Activated CD4-positive, alpha-beta T cell treated with anti-CD3 and anti-CD28 coated beads, Interleukin-2, amount 50 U/mL, for 16 hours (primary cell): ENCODE measurements around the gene ABCB11.
"Not testable (repeated sequence)": the region's sequence is repeated elsewhere in the genome, so short reads cannot be mapped to it uniquely, and the experiment has no call there.

ENCODE experiments used
- DNase-seq: peaks from one replicate; pipeline ENCODE4 v3.0.0-alpha.2; 2020

ABCB11 gene

GRCh38 chr2:168926621-168927386, 104.3 kb downstream of the ABCB11 start:
- no peak for DNase-seq

- peak; percentile 49 for DNase-seq
Observed at GRCh38 chr2:168920504-168921157, 110.5 kb downstream of the ABCB11 start.

- DNase-seq = no peak
Observed at GRCh38 chr2:168916331-168916675, 114.8 kb downstream of the ABCB11 start.

- peak; percentile 32 for DNase-seq
Observed at GRCh38 chr2:168915441-168916330, 115.4 kb downstream of the ABCB11 start.

GRCh38 chr2:168913495-168913894, 117.6 kb downstream of the ABCB11 start:
- no peak for DNase-seq

GRCh38 chr2:168912901-168913369, 118.2 kb downstream of the ABCB11 start:
- DNase-seq = no peak

GRCh38 chr2:168912466-168912865, 118.7 kb downstream of the ABCB11 start:
- DNase-seq = no peak

- DNase-seq = no peak
Observed at GRCh38 chr2:168910330-168910729, 120.8 kb downstream of the ABCB11 start.

- no peak for DNase-seq
Observed at GRCh38 chr2:168907940-168908662, 123.0 kb downstream of the ABCB11 start.

GRCh38 chr2:168904358-168904757, 126.8 kb downstream of the ABCB11 start:
- no peak for DNase-seq

- DNase-seq = no peak
Observed at GRCh38 chr2:168903888-168904287, 127.2 kb downstream of the ABCB11 start.

GRCh38 chr2:168901003-168901402, 130.1 kb downstream of the ABCB11 start, which contains the start of gene G6PC2:
TSS of gene G6PC2 (plus strand) at chr2:168901291. CDS start at chr2:168901332, 41 bp downstream.
- DNase-seq = no peak

GRCh38 chr2:168897449-168897848, 133.7 kb downstream of the ABCB11 start:
- no peak for DNase-seq

- DNase-seq = no peak
Observed at GRCh38 chr2:168896783-168897182, 134.3 kb downstream of the ABCB11 start.

GRCh38 chr2:168895771-168896170, 135.4 kb downstream of the ABCB11 start:
- no peak for DNase-seq

GRCh38 chr2:168894720-168895119, 136.4 kb downstream of the ABCB11 start:
- no peak for DNase-seq

GRCh38 chr2:168894101-168894500, 137.0 kb downstream of the ABCB11 start:
- DNase-seq = no peak

- DNase-seq = no peak
Observed at GRCh38 chr2:168892327-168892726, 138.8 kb downstream of the ABCB11 start.

- peak; percentile 97 for DNase-seq
Observed at GRCh38 chr2:168890006-168890782, 140.9 kb downstream of the ABCB11 start, which contains the start of gene SPC25. TSS of gene SPC25 (minus strand) at chr2:168890430. CDS start at chr2:168889519, 911 bp downstream.

- DNase-seq = no peak
Observed at GRCh38 chr2:168889635-168890005, 141.5 kb downstream of the ABCB11 start.

GRCh38 chr2:168884975-168885374, 146.1 kb downstream of the ABCB11 start:
- DNase-seq = peak; percentile 20

GRCh38 chr2:168882163-168882562, 149.0 kb downstream of the ABCB11 start:
- DNase-seq = not testable (repeated sequence)
